ENCODE results near the gene NT5E. TPM values are rescaled to one million over a fixed set of nuclear protein-coding genes. Genes with fewer than 3 reads are reported as not detected.

The NT5E gene
- total and polyA plus RNA-seq, 12 donors, result 2.9 to 14.2 (median 9.6) TPM

GRCh38 chr6:85484948-85485347 is 35.1 kb downstream of the NT5E start:
- TF ChIP-seq POLR2A (IDR thresholded peaks at IDR 0.05) (no peak), CTCF (IDR thresholded peaks at IDR 0.05) (no peak)
- no peaks in the 10 kb centered on the region for H3K4me1 ChIP-seq (replicated peaks in 1 of 2)
- 89 to 98% (median 92%) methylated on average over 5 of the region's 5 CpGs for WGBS, 4 donors
- no peaks in the 10 kb centered on the region for H3K36me3 ChIP-seq (replicated peaks in 1 of 2)
- H3K27ac ChIP-seq, result no peak overlapping the region
- no peak overlapping the region for H3K4me3 ChIP-seq
- no peak for DNase-seq
- no peaks in the 10 kb centered on the region for H3K9me3 ChIP-seq (replicated peaks in 1 of 3)
- H3K27me3 ChIP-seq, result no peaks in the 10 kb centered on the region
- intact Hi-C loops (cut with DNase I), result loop anchor here in 1 of 2 donors (5.0 kb wide), 1 partner anchor 133 kb away; no protein-coding TSS in a partner anchor

- TF ChIP-seq CTCF (IDR thresholded peaks at IDR 0.05), result no peak
- 78 to 85% (median 80%) methylated on average over 6 of the region's 6 CpGs for WGBS, 4 donors
- Histone ChIP-seq H3K36me3 (replicated peaks in 1 of 2) (no peaks in the 10 kb centered on the region), H3K4me3 (no peak overlapping the region), H3K27ac (no peak overlapping the region), H3K9me3 (replicated peaks in 1 of 3) (no peaks in the 10 kb centered on the region), H3K27me3 (no peaks in the 10 kb centered on the region), H3K4me1 (replicated peaks in 1 of 2) (peaks cover 0 to 15% of the 10 kb centered on the region in 2 donors)
- DNase-seq, result no peak
- intact Hi-C loops (cut with DNase I), result no loop called here
These were observed 40.8 kb downstream of the NT5E start for GRCh38 chr6:85490516-85491248.

- H3K36me3 ChIP-seq (replicated peaks in 1 of 2), result no peaks in the 10 kb centered on the region
- intact Hi-C loops (cut with DNase I), result no loop called here
- 53 to 80% (median 74%) methylated on average over 1 of the region's 1 CpG for WGBS, 4 donors
- no peaks in the 10 kb centered on the region for H3K27me3 ChIP-seq
- TF ChIP-seq POLR2A (IDR thresholded peaks at IDR 0.05) (no peak), CTCF (IDR thresholded peaks at IDR 0.05) (no peak)
- H3K4me3 ChIP-seq, result no peak overlapping the region
- peaks cover 0 to 15% of the 10 kb centered on the region in 2 donors for H3K4me1 ChIP-seq (replicated peaks in 1 of 2)
- no peak for DNase-seq
- H3K27ac ChIP-seq, result no peak overlapping the region
- H3K9me3 ChIP-seq (replicated peaks in 1 of 3), result no peaks in the 10 kb centered on the region
These were observed 43.5 kb downstream of the NT5E start for GRCh38 chr6:85493389-85493788.

- DNase-seq, result no peak
- WGBS, 4 donors, result 60 to 69% (median 62%) methylated on average over 5 of the region's 5 CpGs
- H3K4me3 ChIP-seq, result no peak overlapping the region
- no peak overlapping the region for H3K27ac ChIP-seq
- peaks cover 0 to 15% of the 10 kb centered on the region in 2 donors for H3K4me1 ChIP-seq (replicated peaks in 1 of 2)
- intact Hi-C loops (cut with DNase I), result no loop called here
- no peaks in the 10 kb centered on the region for H3K36me3 ChIP-seq (replicated peaks in 1 of 2)
- H3K27me3 ChIP-seq, result no peaks in the 10 kb centered on the region
- no peak for TF ChIP-seq POLR2A (IDR thresholded peaks at IDR 0.05)
- no peak for TF ChIP-seq CTCF (IDR thresholded peaks at IDR 0.05)
- H3K9me3 ChIP-seq (replicated peaks in 1 of 3), result no peaks in the 10 kb centered on the region
These were observed 45.0 kb downstream of the NT5E start for GRCh38 chr6:85494547-85495536.
